ENCODE measurements around the gene RPP25. TPM values are rescaled to one million over a fixed set of nuclear protein-coding genes. Genes with fewer than 3 reads are reported as not detected.
A peak's percentile ranks its signal among the peaks of the same experiment; 100 is the strongest.

The RPP25 gene
- polyA plus RNA-seq, 2 of the 4 experiments (the other 2 are of a cell fraction), result 8.8 to 13.7 TPM

- POLR2A ChIA-PET, result interaction anchor here (0.8 to 1.8 kb wide), 15 partner anchors 10 to 430 kb away, joined by 3 to 24 read pairs (median 4); partner anchors contain the start of genes FAM219B, MPI, PPCDC and RPP25
- Histone ChIP-seq H3K9me3 (no peaks in the 10 kb centered on the region), H3K4me1 (peaks cover 9% of the 10 kb centered on the region; the same call in 1 of the 3 replicates), H3K4me2 (peak within 1 kb of the TSS; percentile 77), H3K27ac (peak within 1 kb of the TSS; percentile 88 to 95), H3K4me3 (peak within 1 kb of the TSS; percentile 65)
- TF ChIP-seq RFX5 (IDR thresholded peaks at IDR 0.05) (0 out of 2 replicates have a peak, but pooled peaks have one; percentile 22), BHLHE40 (IDR thresholded peaks at IDR 0.05; ENCODE audit: low read depth, low read length) (peak; percentile 49), FOXS1 (CRISPR knock-in tag; IDR thresholded peaks at IDR 0.05) (no peak), RARB (CRISPR knock-in tag; IDR thresholded peaks at IDR 0.05) (0 out of 2 replicates have a peak, but pooled peaks have one; percentile 55), KDM5A (IDR thresholded peaks at IDR 0.05) (peak; percentile 60; the same call in 1 of the 2 replicates), ELK1 (IDR thresholded peaks at IDR 0.05; ENCODE audit: low read depth, low read length) (no peak), E2F6 (IDR thresholded peaks at IDR 0.05; ENCODE audit: borderline replicate concordance, low read depth) (peak; percentile 47; the same call in 1 of the 2 replicates), POLR2A (IDR thresholded peaks at IDR 0.05; ENCODE audit: low read length) (peak; percentile 96), JUN (IDR thresholded peaks at IDR 0.05) (peak; percentile 89 to 93; a peak in 4 of 5 replicates), EP300 (IDR thresholded peaks at IDR 0.05) (no peak), HOXB5 (CRISPR knock-in tag; IDR thresholded peaks at IDR 0.05) (peak; percentile 81; the same call in 1 of the 2 replicates), FOSL2 (IDR thresholded peaks at IDR 0.05) (no peak), FOSL2 (CRISPR knock-in tag; IDR thresholded peaks at IDR 0.05) (peak; percentile 16), HES2 (IDR thresholded peaks at IDR 0.05) (no peak), MAX (IDR thresholded peaks at IDR 0.05) (peak; percentile 86), PHF8 (IDR thresholded peaks at IDR 0.05; ENCODE audit: borderline replicate concordance, low read depth) (peak; percentile 95), ZFP36 (IDR thresholded peaks at IDR 0.05; ENCODE audit: borderline replicate concordance, partially characterized antibody) (no peak), USF2 (IDR thresholded peaks at IDR 0.05) (peak; percentile 85), BCL3 (IDR thresholded peaks at IDR 0.05) (peak; percentile 98), ESRRA (IDR thresholded peaks at IDR 0.05; ENCODE audit: borderline replicate concordance, low read length) (0 out of 2 replicates have a peak, but pooled peaks have one; percentile 36), GATA3 (IDR thresholded peaks at IDR 0.05; ENCODE audit: borderline replicate concordance) (peak; percentile 29; the same call in 1 of the 2 replicates), MYC (IDR thresholded peaks at IDR 0.05; ENCODE audit: borderline replicate concordance, low read length) (peak; percentile 93), REST (IDR thresholded peaks at IDR 0.05) (0 out of 2 replicates have a peak, but pooled peaks have one; percentile 18), MAZ (IDR thresholded peaks at IDR 0.05; ENCODE audit: borderline replicate concordance, low read depth, low read length) (peak; percentile 91; the same call in 1 of the 2 replicates)
- 2% methylated on average over 28 of the region's 85 CpGs for WGBS (ENCODE audit: missing lambda C conversion rate)
- DNase-seq (ENCODE audit: low read depth in 1 of 2, low spot score in 1 of 2) (peak; percentile 93 to 99), ATAC-seq (peak; percentile 95), FAIRE-seq (no peak)
- CTCF ChIA-PET, result interaction anchor here (1.0 to 2.0 kb wide), 4 partner anchors 9 to 167 kb away, joined by 3 to 21 read pairs (median 4); no protein-coding TSS in a partner anchor
Measured at GRCh38 chr15:74937590-74938371, 18.8 kb downstream of the RPP25 start, which contains the start of gene COX5A. Gene COX5A (minus strand): TSS chr15:74938073. CDS start chr15:74938014, 59 bp downstream.
